ENCODE data around the gene YIF1A.
A peak's percentile ranks its signal among the peaks of the same experiment; 100 is the strongest.

GRCh38 chr11:66291706-66292542 is 3.0 kb upstream of the YIF1A start, which contains the start of gene TMEM151A:
- TF ChIP-seq EZH2 (IDR thresholded peaks at IDR 0.05; ENCODE audit: borderline replicate concordance, insufficient read depth, low read length, poor library complexity, severe bottlenecking) (no peak), SMC3 (conservative IDR thresholded peaks at IDR 0.05; ENCODE audit: poor library complexity) (no peak), POLR2AphosphoS5 (IDR thresholded peaks at IDR 0.05) (no peak), RAD21 (conservative IDR thresholded peaks at IDR 0.05) (no peak), MXI1 (conservative IDR thresholded peaks at IDR 0.05; ENCODE audit: poor library complexity, severe bottlenecking) (peak; percentile 21), EP300 (conservative IDR thresholded peaks at IDR 0.05; ENCODE audit: poor library complexity, severe bottlenecking) (no peak)
- TF ChIP-seq, protein P1, sequence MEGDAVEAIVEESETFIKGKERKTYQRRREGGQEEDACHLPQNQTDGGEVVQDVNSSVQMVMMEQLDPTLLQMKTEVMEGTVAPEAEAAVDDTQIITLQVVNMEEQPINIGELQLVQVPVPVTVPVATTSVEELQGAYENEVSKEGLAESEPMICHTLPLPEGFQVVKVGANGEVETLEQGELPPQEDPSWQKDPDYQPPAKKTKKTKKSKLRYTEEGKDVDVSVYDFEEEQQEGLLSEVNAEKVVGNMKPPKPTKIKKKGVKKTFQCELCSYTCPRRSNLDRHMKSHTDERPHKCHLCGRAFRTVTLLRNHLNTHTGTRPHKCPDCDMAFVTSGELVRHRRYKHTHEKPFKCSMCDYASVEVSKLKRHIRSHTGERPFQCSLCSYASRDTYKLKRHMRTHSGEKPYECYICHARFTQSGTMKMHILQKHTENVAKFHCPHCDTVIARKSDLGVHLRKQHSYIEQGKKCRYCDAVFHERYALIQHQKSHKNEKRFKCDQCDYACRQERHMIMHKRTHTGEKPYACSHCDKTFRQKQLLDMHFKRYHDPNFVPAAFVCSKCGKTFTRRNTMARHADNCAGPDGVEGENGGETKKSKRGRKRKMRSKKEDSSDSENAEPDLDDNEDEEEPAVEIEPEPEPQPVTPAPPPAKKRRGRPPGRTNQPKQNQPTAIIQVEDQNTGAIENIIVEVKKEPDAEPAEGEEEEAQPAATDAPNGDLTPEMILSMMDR (IDR thresholded peaks at IDR 0.05; ENCODE audit: poor library complexity, severe bottlenecking) = no peak
- TF ChIP-seq, protein P2, sequence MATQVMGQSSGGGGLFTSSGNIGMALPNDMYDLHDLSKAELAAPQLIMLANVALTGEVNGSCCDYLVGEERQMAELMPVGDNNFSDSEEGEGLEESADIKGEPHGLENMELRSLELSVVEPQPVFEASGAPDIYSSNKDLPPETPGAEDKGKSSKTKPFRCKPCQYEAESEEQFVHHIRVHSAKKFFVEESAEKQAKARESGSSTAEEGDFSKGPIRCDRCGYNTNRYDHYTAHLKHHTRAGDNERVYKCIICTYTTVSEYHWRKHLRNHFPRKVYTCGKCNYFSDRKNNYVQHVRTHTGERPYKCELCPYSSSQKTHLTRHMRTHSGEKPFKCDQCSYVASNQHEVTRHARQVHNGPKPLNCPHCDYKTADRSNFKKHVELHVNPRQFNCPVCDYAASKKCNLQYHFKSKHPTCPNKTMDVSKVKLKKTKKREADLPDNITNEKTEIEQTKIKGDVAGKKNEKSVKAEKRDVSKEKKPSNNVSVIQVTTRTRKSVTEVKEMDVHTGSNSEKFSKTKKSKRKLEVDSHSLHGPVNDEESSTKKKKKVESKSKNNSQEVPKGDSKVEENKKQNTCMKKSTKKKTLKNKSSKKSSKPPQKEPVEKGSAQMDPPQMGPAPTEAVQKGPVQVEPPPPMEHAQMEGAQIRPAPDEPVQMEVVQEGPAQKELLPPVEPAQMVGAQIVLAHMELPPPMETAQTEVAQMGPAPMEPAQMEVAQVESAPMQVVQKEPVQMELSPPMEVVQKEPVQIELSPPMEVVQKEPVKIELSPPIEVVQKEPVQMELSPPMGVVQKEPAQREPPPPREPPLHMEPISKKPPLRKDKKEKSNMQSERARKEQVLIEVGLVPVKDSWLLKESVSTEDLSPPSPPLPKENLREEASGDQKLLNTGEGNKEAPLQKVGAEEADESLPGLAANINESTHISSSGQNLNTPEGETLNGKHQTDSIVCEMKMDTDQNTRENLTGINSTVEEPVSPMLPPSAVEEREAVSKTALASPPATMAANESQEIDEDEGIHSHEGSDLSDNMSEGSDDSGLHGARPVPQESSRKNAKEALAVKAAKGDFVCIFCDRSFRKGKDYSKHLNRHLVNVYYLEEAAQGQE (IDR thresholded peaks at IDR 0.05; ENCODE audit: borderline replicate concordance) = peak; percentile 17

Data from neural cell (in vitro differentiated cells).